D721Med (cell line): ENCODE measurements around the gene CDIP1.
"Not testable (repeated sequence)": the region's sequence is repeated elsewhere in the genome, so short reads cannot be mapped to it uniquely, and the experiment has no call there.

Experiments used
- DNase-seq: peaks from one replicate; pipeline ENCODE4 v3.0.0; 2011; ENCODE audit warnings: low spot score; ENCODE audit not compliant: insufficient read length
- FAIRE-seq: peaks from 2 replicates; lab custom pipeline; 2011; peaks lifted over from hg19 to GRCh38; lab: Jason Lieb, UNC
- CTCF ChIP-seq: IDR thresholded peaks from 2 replicates; pipeline ENCODE4 v1.5.1; 2012; ENCODE audit warnings: mild to moderate bottlenecking, control low read depth; ENCODE audit not compliant: insufficient read depth; ENCODE audit errors: missing control alignments

CDIP1 gene

GRCh38 chr16:4574919-4575705, 36.5 kb upstream of the CDIP1 start:
- FAIRE-seq (no peak), DNase-seq (no peak)
- peak; percentile 15 for TF ChIP-seq CTCF

GRCh38 chr16:4573926-4574325, 35.4 kb upstream of the CDIP1 start:
- FAIRE-seq = not testable (repeated sequence)

GRCh38 chr16:4572715-4573114, 34.1 kb upstream of the CDIP1 start:
- TF ChIP-seq CTCF = no peak
- no peak for DNase-seq
- FAIRE-seq = no peak

More at GRCh38 chr16:4573926-4574325, 35.4 kb upstream of the CDIP1 start:
- DNase-seq = not testable (repeated sequence)

GRCh38 chr16:4570688-4571321, 32.2 kb upstream of the CDIP1 start:
- FAIRE-seq (no peak), DNase-seq (no peak)
- TF ChIP-seq CTCF = no peak

- no peak for TF ChIP-seq CTCF
- no peak for DNase-seq
- no peak for FAIRE-seq
These were observed 31.5 kb upstream of the CDIP1 start for GRCh38 chr16:4570086-4570485.

- FAIRE-seq = no peak
- DNase-seq = no peak
- no peak for TF ChIP-seq CTCF
These were observed 27.6 kb upstream of the CDIP1 start for GRCh38 chr16:4566144-4566543.

- DNase-seq (no peak), FAIRE-seq (no peak)
- TF ChIP-seq CTCF = no peak
These were observed 26.2 kb upstream of the CDIP1 start for GRCh38 chr16:4564661-4565267.
